HepG2 (cell line): ENCODE data around the gene PTPN14. TPM values are rescaled to one million over a fixed set of nuclear protein-coding genes. Genes with fewer than 3 reads are reported as not detected.

Experiments
- ARID3A ChIP-seq: IDR thresholded peaks from 2 replicates; pipeline ENCODE4 v1.6.1; 2012; ENCODE audit warnings: low read depth, low read length, improper control_type of control experiment
- ATF5 ChIP-seq: sonication (generic); formaldehyde crosslinking; IDR thresholded peaks from 2 replicates; pipeline ENCODE4 v1.4.0; 2020; ENCODE audit warnings: mild to moderate bottlenecking, low read depth, missing genetic modification reagents
- CBFB ChIP-seq: sonication (generic); formaldehyde crosslinking; IDR thresholded peaks from 2 replicates; pipeline ENCODE4 v1.4.0; 2020; ENCODE audit warnings: missing genetic modification reagents
- FOSL2 ChIP-seq: sonication (generic); formaldehyde crosslinking; IDR thresholded peaks from 2 replicates; pipeline ENCODE4 v1.4.0; 2020; ENCODE audit warnings: missing genetic modification reagents
- HIC2 ChIP-seq: sonication (generic); formaldehyde crosslinking; IDR thresholded peaks from 2 replicates; pipeline ENCODE4 v1.9.0; 2022; ENCODE audit warnings: low read depth, missing genetic modification reagents
- HOXD1 ChIP-seq: sonication (generic); formaldehyde crosslinking; IDR thresholded peaks from 2 replicates; pipeline ENCODE4 v1.5.0; 2020; ENCODE audit warnings: missing genetic modification reagents
- KLF12 ChIP-seq: sonication (generic); formaldehyde crosslinking; IDR thresholded peaks from 2 replicates; pipeline ENCODE4 v1.4.0; 2020; ENCODE audit warnings: missing genetic modification reagents, borderline replicate concordance
- MEIS1 ChIP-seq: sonication (generic); formaldehyde crosslinking; IDR thresholded peaks from 2 replicates; pipeline ENCODE4 v1.9.0; 2021; ENCODE audit warnings: mild to moderate bottlenecking, missing genetic modification reagents, moderate library complexity, borderline replicate concordance
- NCOA2 ChIP-seq: sonication (generic); formaldehyde crosslinking; IDR thresholded peaks from 2 replicates; pipeline ENCODE4 v1.8.0; 2022; ENCODE audit warnings: inconsistent platforms
- PAX8 ChIP-seq: sonication (generic); formaldehyde crosslinking; IDR thresholded peaks from 2 replicates; pipeline ENCODE4 v1.8.0; 2022; ENCODE audit warnings: mild to moderate bottlenecking, missing genetic modification reagents, borderline replicate concordance
- PITX1 ChIP-seq: sonication (generic); formaldehyde crosslinking; IDR thresholded peaks from 2 replicates; pipeline ENCODE4 v1.5.1; 2020; ENCODE audit warnings: mild to moderate bottlenecking, missing genetic modification reagents
- SATB2 ChIP-seq: sonication (generic); formaldehyde crosslinking; IDR thresholded peaks from 2 replicates; pipeline ENCODE4 v1.5.0; 2020; ENCODE audit warnings: missing genetic modification reagents
- STAT6 ChIP-seq: sonication (generic); formaldehyde crosslinking; IDR thresholded peaks from 2 replicates; pipeline ENCODE4 v1.4.0; 2020; ENCODE audit warnings: missing genetic modification reagents, mild to moderate bottlenecking, borderline replicate concordance
- YY1 ChIP-seq: IDR thresholded peaks from 2 replicates; pipeline ENCODE4 v1.6.1; 2011; ENCODE audit warnings: low read length, low read depth, moderate library complexity, mild to moderate bottlenecking; ENCODE audit not compliant: insufficient read depth, insufficient replicate concordance
- ZBTB25 ChIP-seq: IDR thresholded peaks from 2 replicates; pipeline ENCODE4 v1.6.1; 2018; ENCODE audit warnings: missing genetic modification reagents
- ZNF275 ChIP-seq: sonication (generic); formaldehyde crosslinking; IDR thresholded peaks from 2 replicates; pipeline ENCODE4 v1.8.0; 2022; ENCODE audit warnings: missing genetic modification reagents, mild to moderate bottlenecking, inconsistent platforms, borderline replicate concordance
- ZNF317 ChIP-seq: sonication (generic); formaldehyde crosslinking; IDR thresholded peaks from 2 replicates; pipeline ENCODE4 v1.5.0; 2020; ENCODE audit warnings: mild to moderate bottlenecking, missing genetic modification reagents
- ZNF441 ChIP-seq: sonication (generic); formaldehyde crosslinking; IDR thresholded peaks from 2 replicates; pipeline ENCODE4 v1.7.0; 2021; ENCODE audit warnings: missing genetic modification reagents, borderline replicate concordance
- ZNF468 ChIP-seq: sonication (generic); formaldehyde crosslinking; IDR thresholded peaks from 2 replicates; pipeline ENCODE4 v1.8.0; 2022; ENCODE audit warnings: mild to moderate bottlenecking, moderate library complexity, missing genetic modification reagents
- polyA plus RNA-seq, 8 experiments: library from polyadenylated mRNA; depleted of rRNA in 3 of 8; stranded (reverse) in 7 of 8; unstranded in 1 of 8; fragments of >200 nt; fragmentation: Illumina TruSeq in 4 of 8; extraction: Trizol in 4 of 8; gene quantifications; 2 replicates each; pipeline versions ENCODE4 v1.2.1 to v1.2.3, GENCODE V29; 2011 to 2016; ENCODE audit warnings: low read depth in 4 of 8, missing spikeins in 1 of 8, mixed read lengths in 1 of 8; ENCODE audit not compliant: insufficient read depth in 1 of 8
- total RNA-seq, 5 experiments: library from RNA; depleted of rRNA; stranded (reverse); fragments of >200 nt; fragmentation: Illumina TruSeq; extraction: Trizol; gene quantifications; 2 replicates each; pipeline ENCODE4 v1.2.3, GENCODE V29; 2016; ENCODE audit warnings: low read depth in 1 of 5

The PTPN14 gene
- total and polyA plus RNA-seq, 2 of the 13 experiments (the other 11 are each of a cell fraction or from before 2014, with no cell fraction given): 3.9 to 4.7 TPM

GRCh38 chr1:214516434-214517326 is 34.7 kb downstream of the PTPN14 start (continued):
- no peak for TF ChIP-seq ATF5
- no peak for TF ChIP-seq YY1
- no peak for TF ChIP-seq KLF12
- TF ChIP-seq HIC2 (CRISPR knock-in tag): no peak
- TF ChIP-seq ZNF441 (CRISPR knock-in tag): no peak
- TF ChIP-seq PAX8 (CRISPR knock-in tag): no peak
- no peak for TF ChIP-seq MEIS1 (CRISPR knock-in tag)
- no peak for TF ChIP-seq ZNF317 (CRISPR knock-in tag)
- TF ChIP-seq FOSL2 (CRISPR knock-in tag): peak; percentile 43; the same call in 1 of the 2 replicates
- peak; percentile 77 for TF ChIP-seq ARID3A
- no peak for TF ChIP-seq SATB2
- no peak for TF ChIP-seq ZBTB25 (CRISPR knock-in tag)
- peak; percentile 79; the same call in 1 of the 2 replicates for TF ChIP-seq CBFB
- no peak for TF ChIP-seq PITX1 (CRISPR knock-in tag)
- no peak for TF ChIP-seq STAT6 (CRISPR knock-in tag)
- no peak for TF ChIP-seq ZNF468 (CRISPR knock-in tag)
- no peak for TF ChIP-seq HOXD1 (CRISPR knock-in tag)
- no peak for TF ChIP-seq ZNF275 (CRISPR knock-in tag)
- peak; percentile 71 for TF ChIP-seq NCOA2 (CRISPR knock-in tag)
